ENCODE data around the gene ZNF213. TPM values are rescaled to one million over a fixed set of nuclear protein-coding genes. Genes with fewer than 3 reads are reported as not detected.

ZNF213 gene
- total and polyA plus RNA-seq, 10 donors = 2.4 to 11.4 (median 7.7) TPM

DNA sequence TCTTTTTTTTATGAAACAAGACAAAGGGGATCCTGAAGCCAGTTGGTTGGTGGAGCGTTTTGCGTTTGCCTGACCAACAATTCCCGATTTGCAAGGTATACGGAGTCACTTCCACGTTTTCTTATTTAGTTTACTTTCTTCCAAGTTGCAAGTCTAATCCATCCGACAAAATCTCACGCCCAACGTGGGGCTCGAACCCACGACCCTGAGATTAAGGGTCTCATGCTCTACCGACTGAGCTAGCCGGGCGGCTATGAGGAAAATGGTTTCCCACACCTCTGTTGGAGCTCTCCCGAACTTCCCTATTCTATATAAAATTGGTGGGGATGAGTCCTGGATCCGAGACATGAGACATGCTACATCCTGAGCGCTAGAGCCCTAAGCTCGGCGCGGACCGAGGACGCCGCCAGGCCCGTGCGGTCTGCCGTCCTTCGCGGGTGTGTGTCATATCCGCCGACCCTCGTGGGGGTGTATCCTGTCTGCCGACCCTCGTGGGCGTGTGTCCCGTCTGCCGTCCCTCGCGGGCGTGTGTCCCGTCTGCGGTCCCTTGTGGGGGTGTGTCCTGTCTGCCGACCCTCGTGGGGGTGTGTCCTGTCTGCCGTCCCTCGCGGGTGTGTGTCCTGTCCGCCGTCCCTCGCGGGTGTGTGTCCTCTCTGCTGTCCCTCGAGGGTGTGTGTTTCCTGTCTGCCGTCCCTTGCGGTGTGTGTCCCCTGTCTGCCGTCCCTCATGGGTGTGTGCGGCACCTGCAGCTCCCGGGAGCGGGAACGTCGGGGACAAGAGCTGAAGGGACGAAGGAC is 22.6 kb downstream of the ZNF213 start:
- 1 to 3% (median 2%) methylated on average over 46 to 59 of the region's 59 CpGs for WGBS, 5 donors
- TF ChIP-seq, protein P1, sequence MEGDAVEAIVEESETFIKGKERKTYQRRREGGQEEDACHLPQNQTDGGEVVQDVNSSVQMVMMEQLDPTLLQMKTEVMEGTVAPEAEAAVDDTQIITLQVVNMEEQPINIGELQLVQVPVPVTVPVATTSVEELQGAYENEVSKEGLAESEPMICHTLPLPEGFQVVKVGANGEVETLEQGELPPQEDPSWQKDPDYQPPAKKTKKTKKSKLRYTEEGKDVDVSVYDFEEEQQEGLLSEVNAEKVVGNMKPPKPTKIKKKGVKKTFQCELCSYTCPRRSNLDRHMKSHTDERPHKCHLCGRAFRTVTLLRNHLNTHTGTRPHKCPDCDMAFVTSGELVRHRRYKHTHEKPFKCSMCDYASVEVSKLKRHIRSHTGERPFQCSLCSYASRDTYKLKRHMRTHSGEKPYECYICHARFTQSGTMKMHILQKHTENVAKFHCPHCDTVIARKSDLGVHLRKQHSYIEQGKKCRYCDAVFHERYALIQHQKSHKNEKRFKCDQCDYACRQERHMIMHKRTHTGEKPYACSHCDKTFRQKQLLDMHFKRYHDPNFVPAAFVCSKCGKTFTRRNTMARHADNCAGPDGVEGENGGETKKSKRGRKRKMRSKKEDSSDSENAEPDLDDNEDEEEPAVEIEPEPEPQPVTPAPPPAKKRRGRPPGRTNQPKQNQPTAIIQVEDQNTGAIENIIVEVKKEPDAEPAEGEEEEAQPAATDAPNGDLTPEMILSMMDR (IDR thresholded peaks at IDR 0.05 in 8 of 11, conservative IDR thresholded peaks at IDR 0.05 in 3 of 11) = no peak
- peak; percentile 52 to 78 (median 68) for TF ChIP-seq POLR2AphosphoS5 (IDR thresholded peaks at IDR 0.05)
- Histone ChIP-seq H3K9me3 (peaks cover 0 to 38% (median 25%) of the 10 kb centered on the region in 8 donors), H3K36me3 (no peaks in the 10 kb centered on the region), H3K27me3 (replicated peaks in 1 of 7) (peaks cover 0 to 40% (median 0%) of the 10 kb centered on the region in 7 donors), H3K27ac (peak overlapping the region; percentile 85 to 93 (median 87)), H3K4me3 (peak overlapping the region; percentile 48 to 90 (median 68)), H3K4me1 (peaks cover 4 to 43% (median 28%) of the 10 kb centered on the region in 6 donors)
- peak; percentile 89 for DNase-seq
- intact Hi-C loops (cut with DNase I; ENCODE audit: low total_unique reads) = no loop called here

- intact Hi-C loops (cut with DNase I; ENCODE audit: low total_unique reads) = no loop called here
- WGBS, 5 donors = 0% methylated on average over 17 to 27 of the region's 27 CpGs
- DNase-seq = no peak
Measured at GRCh38 chr16:3158026-3158509, 23.2 kb downstream of the ZNF213 start.

DNA sequence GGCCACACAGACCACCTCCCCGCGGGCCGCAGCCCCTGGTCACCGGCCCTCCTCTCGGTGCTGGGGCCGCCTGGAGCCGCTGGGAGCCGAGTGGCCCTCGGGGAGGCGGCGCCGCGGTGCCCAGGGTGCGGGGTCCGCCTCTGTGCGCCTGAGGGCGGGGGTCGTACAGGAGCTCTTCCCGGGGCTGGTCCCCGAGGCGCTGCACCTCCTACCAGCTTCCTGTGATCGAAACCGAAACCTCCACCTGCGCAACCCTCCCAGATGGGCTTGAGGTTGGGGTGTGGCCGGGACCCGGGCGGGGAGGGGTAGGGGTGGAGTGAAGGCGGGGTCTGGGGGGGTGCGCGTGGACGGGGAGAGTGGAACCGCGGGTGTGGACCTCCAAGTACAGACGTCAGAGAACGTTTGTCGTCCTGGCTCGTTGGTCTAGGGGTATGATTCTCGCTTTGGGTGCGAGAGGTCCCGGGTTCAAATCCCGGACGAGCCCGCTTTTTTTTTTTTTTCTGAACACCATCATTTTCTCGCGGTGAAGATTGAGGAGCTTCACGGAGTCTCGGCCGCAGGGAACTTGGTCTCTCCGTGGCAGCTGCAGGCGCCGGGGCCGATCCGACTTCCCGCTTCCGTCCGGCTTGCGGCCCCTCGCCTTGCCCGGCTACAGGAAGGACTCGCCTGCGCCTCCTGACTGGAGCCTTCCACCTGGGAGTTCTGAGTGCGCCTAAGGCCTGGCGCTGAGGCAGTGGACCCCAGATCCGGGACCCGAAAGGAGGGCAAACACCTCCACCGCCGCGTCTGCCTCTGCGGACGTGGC is 23.9 kb downstream of the ZNF213 start:
- intact Hi-C loops (cut with DNase I; ENCODE audit: low total_unique reads) = no loop called here
- Histone ChIP-seq H3K27me3 (replicated peaks in 1 of 7) (peaks cover 0 to 34% (median 0%) of the 10 kb centered on the region in 7 donors), H3K9me3 (peaks cover 0 to 32% (median 20%) of the 10 kb centered on the region in 8 donors), H3K4me1 (peaks cover 0 to 39% (median 24%) of the 10 kb centered on the region in 6 donors), H3K4me3 (peak overlapping the region; percentile 48 to 90 (median 68)), H3K27ac (peak overlapping the region; percentile 85 to 93 (median 87)), H3K36me3 (no peaks in the 10 kb centered on the region)
- 0 to 1% (median 0%) methylated on average over 44 to 69 of the region's 70 CpGs for WGBS, 5 donors
- peak; percentile 69 to 76 (median 73) for TF ChIP-seq POLR2AphosphoS5 (IDR thresholded peaks at IDR 0.05)
- no peak for TF ChIP-seq POLR2A (IDR thresholded peaks at IDR 0.05)
- DNase-seq = peak; percentile 95

More at GRCh38 chr16:3158026-3158509, 23.2 kb downstream of the ZNF213 start:
- TF ChIP-seq POLR2A (IDR thresholded peaks at IDR 0.05) = no peak
- Histone ChIP-seq H3K27ac (peak overlapping the region; percentile 85 to 93 (median 87)), H3K27me3 (replicated peaks in 1 of 7) (peaks cover 0 to 34% (median 0%) of the 10 kb centered on the region in 7 donors), H3K4me3 (peak overlapping the region; percentile 48 to 90 (median 68)), H3K36me3 (no peaks in the 10 kb centered on the region), H3K9me3 (peaks cover 0 to 38% (median 25%) of the 10 kb centered on the region in 8 donors), H3K4me1 (peaks cover under 1 to 36% (median 24%) of the 10 kb centered on the region in 6 donors)

DNA sequence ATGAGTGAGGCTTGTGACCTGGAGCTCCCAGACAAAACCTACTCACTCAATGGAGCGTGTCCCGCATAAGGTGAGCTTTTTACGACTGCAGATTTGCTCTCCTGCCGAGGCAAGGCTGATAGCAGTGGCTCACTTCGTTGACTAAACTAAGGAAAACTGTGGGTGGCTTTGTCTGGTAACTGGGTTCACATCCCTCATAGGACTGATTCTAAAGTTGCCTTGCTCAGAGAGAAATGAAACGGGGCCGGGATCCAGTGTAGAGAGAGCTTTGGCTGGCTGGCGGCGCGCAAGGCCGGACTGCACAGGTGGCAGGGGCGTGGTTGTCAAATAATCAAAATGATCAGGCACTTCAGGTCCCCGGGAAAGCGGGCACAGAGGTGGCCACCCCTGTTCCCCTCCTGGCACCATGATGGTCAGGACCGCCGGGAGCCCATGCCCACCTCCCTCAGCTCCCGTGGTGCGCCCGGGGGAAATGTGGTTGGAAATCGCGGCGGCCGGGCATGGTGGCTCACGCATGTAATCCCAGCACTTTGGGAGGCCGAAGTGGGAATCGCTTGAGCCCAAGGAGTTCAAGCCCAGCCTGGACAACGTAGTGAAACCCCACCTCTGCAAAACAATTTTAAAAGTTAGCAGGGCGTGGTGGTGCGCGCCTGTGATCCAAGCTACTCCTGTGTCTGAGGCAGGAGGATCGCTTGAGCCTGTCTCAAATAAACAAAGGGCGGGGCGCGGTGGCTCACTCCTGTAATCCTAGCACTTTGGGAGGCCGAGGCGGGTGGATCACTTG is 26.6 kb downstream of the ZNF213 start:
- TF ChIP-seq POLR2A (IDR thresholded peaks at IDR 0.05) = no peak
- TF ChIP-seq, protein P1 (IDR thresholded peaks at IDR 0.05 in 8 of 11, conservative IDR thresholded peaks at IDR 0.05 in 3 of 11) = no peak
- TF ChIP-seq POLR2AphosphoS5 (IDR thresholded peaks at IDR 0.05) = no peak
- H3K9me3 ChIP-seq = peaks cover 0 to 5% (median 0%) of the 10 kb centered on the region in 8 donors
- peaks cover 0 to 34% (median 0%) of the 10 kb centered on the region in 7 donors for H3K27me3 ChIP-seq (replicated peaks in 1 of 7)
- DNase-seq = peak; percentile 72
- no peak overlapping the region for H3K4me3 ChIP-seq
- WGBS, 5 donors = 91 to 92% (median 91%) methylated on average over 33 to 36 of the region's 36 CpGs
- H3K36me3 ChIP-seq = no peaks in the 10 kb centered on the region
- H3K4me1 ChIP-seq = peaks cover 0 to 55% (median 32%) of the 10 kb centered on the region in 6 donors
- intact Hi-C loops (cut with DNase I; ENCODE audit: low total_unique reads) = loop anchor here (10.0 kb wide), 1 partner anchor 107 kb away; no protein-coding TSS in a partner anchor
- no peak overlapping the region for H3K27ac ChIP-seq
